GM06990 (cell line): ENCODE measurements around the gene CNTRL.
"Not testable (repeated sequence)": the region's sequence is repeated elsewhere in the genome, so short reads cannot be mapped to it uniquely, and the experiment has no call there.

Source experiments
- DNase-seq: peaks from one replicate; pipeline ENCODE4 v3.0.0-alpha.2; 2011; ENCODE audit not compliant: insufficient read length; ENCODE audit errors: extremely low read depth
- H3K27me3 ChIP-seq: replicated peaks from 2 replicates; pipeline ENCODE4 v1.6.0; 2011; ENCODE audit warnings: low read length; ENCODE audit not compliant: control insufficient read depth, insufficient read depth
- H3K36me3 ChIP-seq: 2 replicates; pipeline ENCODE4 v1.5.1; 2011; ENCODE audit warnings: low read length; ENCODE audit not compliant: control insufficient read depth, insufficient read depth
- H3K4me3 ChIP-seq: replicated peaks from 2 replicates; pipeline ENCODE4 v1.5.1; 2011; ENCODE audit warnings: low read depth, mild to moderate bottlenecking, control low read depth, low read length
- CTCF ChIP-seq: IDR thresholded peaks from 2 replicates; pipeline ENCODE4 v1.5.1; 2011; ENCODE audit warnings: low read length, control low read depth, mild to moderate bottlenecking, inconsistent platforms; ENCODE audit not compliant: insufficient read depth, poor library complexity, severe bottlenecking

Gene CNTRL

GRCh38 chr9:121074370-121075250 lies at the start of gene CNTRL:
Gene CNTRL (plus strand): TSS chr9:121074955. CDS start chr9:121088327, 13,372 bp downstream.
- DNase-seq = peak; percentile 95
- Histone ChIP-seq H3K27me3 (no peaks in the 10 kb centered on the region), H3K36me3 (no peaks in the 10 kb centered on the region), H3K4me3 (peak within 1 kb of the TSS; percentile 82)
- peak; percentile 7 for TF ChIP-seq CTCF

GRCh38 chr9:121026260-121026691 lies 48.5 kb upstream of the CNTRL start:
- Histone ChIP-seq H3K27me3 (no peaks in the 10 kb centered on the region), H3K4me3 (no peak overlapping the region), H3K36me3 (no peaks in the 10 kb centered on the region)
- DNase-seq = no peak
- TF ChIP-seq CTCF = no peak

- H3K27me3 ChIP-seq = no peaks in the 10 kb centered on the region
- no peak overlapping the region for H3K4me3 ChIP-seq
- DNase-seq = no peak
Measured at GRCh38 chr9:121026768-121027167, 48.0 kb upstream of the CNTRL start.

GRCh38 chr9:121028285-121028684 lies 46.5 kb upstream of the CNTRL start:
- H3K36me3 ChIP-seq, H3K27me3 ChIP-seq, H3K4me3 ChIP-seq, DNase-seq: not testable (repeated sequence)

More at GRCh38 chr9:121026768-121027167, 48.0 kb upstream of the CNTRL start:
- TF ChIP-seq CTCF = no peak
- no peaks in the 10 kb centered on the region for H3K36me3 ChIP-seq

- no peak overlapping the region for H3K4me3 ChIP-seq
- no peak for TF ChIP-seq CTCF
- no peak for DNase-seq
- H3K36me3 ChIP-seq = no peaks in the 10 kb centered on the region
- no peaks in the 10 kb centered on the region for H3K27me3 ChIP-seq
Measured at GRCh38 chr9:121029469-121029868, 45.3 kb upstream of the CNTRL start.

GRCh38 chr9:121034529-121034928 lies 40.2 kb upstream of the CNTRL start:
- no peak for TF ChIP-seq CTCF
- H3K36me3 ChIP-seq = no peaks in the 10 kb centered on the region
- DNase-seq = no peak
- no peak overlapping the region for H3K4me3 ChIP-seq
- H3K27me3 ChIP-seq = no peaks in the 10 kb centered on the region

- not testable (repeated sequence) for H3K27me3 ChIP-seq, H3K4me3 ChIP-seq, H3K36me3 ChIP-seq, DNase-seq
Measured at GRCh38 chr9:121035717-121036116, 39.0 kb upstream of the CNTRL start.
